ENCODE measurements around the gene SOCS1. TPM values are rescaled to one million over a fixed set of nuclear protein-coding genes. Genes with fewer than 3 reads are reported as not detected.

The SOCS1 gene
- total and polyA plus RNA-seq, 9 of the 15 experiments (the other 6 are each of a cell fraction or from before 2014, with no cell fraction given), result 0.04 to 7.5 (median 2.3) TPM

GRCh38 chr16:11231367-11231970 lies 24.5 kb downstream of the SOCS1 start (continued):
- TF ChIP-seq PKNOX1 (IDR thresholded peaks at IDR 0.05) (peak; percentile 32; the same call in 1 of the 2 replicates), CTCFL (IDR thresholded peaks at IDR 0.05; ENCODE audit: borderline replicate concordance, insufficient read depth, low read depth, low read length, poor library complexity, severe bottlenecking) (no peak), MAZ (CRISPR knock-in tag; conservative IDR thresholded peaks at IDR 0.05 in 1 of 2, IDR thresholded peaks at IDR 0.05 in 1 of 2) (0 out of 4 replicates have a peak, but pooled peaks of 1 of the 2 experiments have one; percentile 42), MGA (IDR thresholded peaks at IDR 0.05) (peak; percentile 89), NR2C2 (CRISPR knock-in tag; IDR thresholded peaks at IDR 0.05) (no peak), NR2C2 (tag; IDR thresholded peaks at IDR 0.05) (0 out of 2 replicates have a peak, but pooled peaks have one; percentile 17), BHLHE40 (IDR thresholded peaks at IDR 0.05; ENCODE audit: low read length) (0 out of 2 replicates have a peak, but pooled peaks have one; percentile 38), MAX (CRISPR knock-in tag; IDR thresholded peaks at IDR 0.05) (peak; percentile 51; the same call in 1 of the 2 replicates), CSDE1 (IDR thresholded peaks at IDR 0.05) (no peak), CXXC5 (CRISPR knock-in tag; IDR thresholded peaks at IDR 0.05) (peak; percentile 70)

Data from K562 (cell line).